Activated CD4-positive, CD25-positive, alpha-beta regulatory T cell treated with anti-CD3 and anti-CD28 coated beads, Interleukin-2, amount 50 U/mL, for 72 hours (primary cell): ENCODE data around the gene SPTSSB.

ENCODE experiments used
- DNase-seq: peaks from one replicate; pipeline ENCODE4 v3.0.0; 2021

SPTSSB gene

DNA sequence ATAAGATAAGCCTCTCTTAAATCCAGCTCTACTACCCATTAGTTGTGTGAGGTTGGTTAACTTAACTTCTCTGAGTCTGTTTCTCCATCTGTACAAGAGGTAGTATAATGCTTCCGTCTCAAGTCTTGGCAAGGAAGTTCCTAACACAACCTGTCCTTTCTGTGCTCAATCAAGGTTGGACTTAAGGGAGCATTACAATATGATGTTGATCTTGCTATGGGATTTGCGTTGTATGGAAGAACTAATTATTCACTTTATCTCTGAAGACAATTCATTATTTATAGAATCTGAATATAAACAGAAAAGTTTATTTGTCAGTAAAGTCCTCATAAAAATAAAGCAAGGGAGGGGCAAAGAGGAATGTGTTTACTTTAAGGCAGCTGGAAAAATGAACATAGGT lies 18.9 kb upstream of the SPTSSB start:
- DNase-seq, result no peak

DNA sequence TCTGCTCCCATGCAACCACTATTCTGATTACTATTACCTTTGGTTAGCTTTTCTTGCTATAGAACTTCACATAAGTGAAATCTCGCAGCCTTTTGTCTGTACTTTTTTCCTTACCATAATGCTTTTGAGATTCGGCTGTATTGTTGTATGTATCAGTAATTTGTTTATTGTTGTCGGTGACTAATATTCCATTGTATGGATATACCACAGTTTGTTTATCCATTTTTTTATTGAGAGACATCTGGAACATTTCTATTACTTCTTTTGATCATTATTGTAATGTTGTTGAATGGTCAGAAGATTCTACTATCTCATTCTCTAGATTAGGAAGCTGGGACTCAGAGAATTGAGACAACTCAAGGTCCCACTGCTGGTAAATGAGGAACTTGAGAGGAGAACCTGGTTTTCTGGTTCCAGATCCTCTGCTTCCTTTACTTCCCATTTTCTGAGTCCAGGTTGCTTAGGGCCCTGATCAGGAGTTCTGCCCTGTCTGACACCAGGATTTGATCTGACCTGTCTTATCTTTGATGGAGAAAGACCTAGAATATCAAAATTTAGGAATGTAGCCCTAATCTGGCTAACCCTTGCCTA lies 18.2 kb upstream of the SPTSSB start:
- no peak for DNase-seq

DNA sequence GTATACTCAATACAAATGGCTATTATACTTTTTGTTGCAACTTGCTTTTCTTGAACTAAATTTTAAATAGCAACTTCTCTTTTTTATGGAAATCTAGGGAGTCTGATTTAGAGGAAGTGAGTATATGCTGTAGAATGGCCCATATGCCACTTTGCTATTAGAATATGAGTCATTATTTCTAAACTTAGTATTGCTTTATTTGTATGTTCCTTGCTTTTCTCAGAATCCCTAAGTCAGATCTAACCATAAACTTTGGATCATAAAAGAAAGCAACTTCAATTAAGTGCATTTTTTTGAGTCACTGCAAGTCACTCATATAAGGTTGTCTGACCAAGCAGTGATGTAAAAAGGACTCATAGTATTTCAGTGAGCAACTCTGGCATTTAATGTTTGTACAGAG lies 17.5 kb upstream of the SPTSSB start:
- no peak for DNase-seq

DNA sequence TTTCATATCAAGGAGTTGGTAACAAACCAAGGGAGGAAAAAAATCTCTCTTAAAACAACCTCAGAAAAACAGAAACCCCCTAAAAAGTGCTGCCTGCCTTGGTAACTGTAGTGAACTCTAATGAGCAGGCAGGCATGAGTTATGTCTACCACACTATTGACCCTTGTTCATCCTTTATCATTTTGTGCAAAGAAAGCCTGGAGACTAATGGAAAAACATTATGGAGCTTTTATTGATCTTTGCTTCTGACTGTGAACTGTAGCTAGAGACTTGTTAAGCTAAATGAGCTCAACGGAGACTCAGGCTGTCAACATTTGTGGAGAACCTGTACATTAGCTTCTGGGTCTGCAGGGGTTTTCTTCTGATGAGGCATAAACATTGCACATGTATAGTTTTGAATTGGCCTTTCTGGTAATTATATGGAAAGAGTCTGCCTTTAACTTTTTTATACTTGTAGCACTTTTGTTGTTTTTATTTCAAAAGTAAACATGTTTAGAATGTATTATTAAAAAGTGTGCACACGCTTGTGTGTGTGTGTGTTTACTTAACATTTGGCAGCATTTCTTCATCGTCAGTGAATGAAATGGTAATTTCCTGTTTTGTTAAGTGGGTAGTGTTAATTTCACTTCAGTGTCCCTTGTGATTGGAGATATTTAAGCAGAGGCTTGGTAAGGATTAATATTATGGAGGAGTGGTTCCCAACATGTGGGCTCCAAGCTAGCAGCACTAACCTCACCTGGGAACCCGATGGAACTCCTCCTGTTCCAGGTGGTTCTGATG lies 15.9 kb upstream of the SPTSSB start:
- DNase-seq, result no peak

DNA sequence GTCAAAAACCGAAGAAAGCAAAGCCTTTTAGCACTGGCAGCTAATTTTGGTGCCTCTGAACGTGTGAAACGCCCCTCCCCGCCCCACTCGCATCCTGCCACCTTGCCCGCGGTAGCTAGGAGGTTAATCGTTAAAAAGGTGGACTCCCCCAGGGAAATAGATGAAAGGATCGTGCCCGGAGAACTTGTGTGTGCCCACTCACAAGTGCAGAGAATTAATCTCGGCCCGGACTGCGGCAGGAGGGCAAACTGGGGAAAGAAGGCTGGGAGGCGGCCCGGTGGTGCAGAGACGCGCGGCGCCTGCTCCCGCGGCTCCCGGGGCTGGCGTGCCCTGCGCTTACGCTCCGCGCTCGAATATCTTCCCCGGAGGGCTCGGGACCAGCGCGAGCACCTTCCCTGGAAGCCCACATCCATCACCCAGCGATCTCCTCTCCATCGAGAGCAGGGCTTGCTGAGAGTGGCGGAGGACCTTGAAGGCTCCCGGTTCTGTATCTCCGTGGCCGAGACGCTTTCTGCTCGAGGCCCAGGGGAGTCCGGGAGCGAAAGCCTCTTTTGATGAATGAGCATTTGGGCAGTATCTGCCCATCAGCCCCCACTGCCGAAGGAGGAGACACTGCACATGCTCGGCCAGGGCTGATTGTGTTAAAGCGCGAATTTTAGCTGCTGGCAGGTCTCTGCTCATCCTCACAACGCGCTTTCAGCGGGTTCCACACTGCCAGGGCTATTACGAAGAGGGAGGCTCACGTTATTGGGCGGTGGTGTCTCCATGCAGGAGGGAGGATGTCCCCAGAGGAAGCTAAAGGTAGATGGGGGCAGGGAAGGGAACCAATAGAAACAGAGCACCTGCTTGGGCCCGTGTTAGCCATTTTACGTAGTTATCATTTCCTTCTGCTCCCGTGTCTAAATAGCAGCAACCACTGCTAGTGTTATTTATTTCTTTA lies 1.3 kb upstream of the SPTSSB start:
- DNase-seq, result peak; percentile 33

DNA sequence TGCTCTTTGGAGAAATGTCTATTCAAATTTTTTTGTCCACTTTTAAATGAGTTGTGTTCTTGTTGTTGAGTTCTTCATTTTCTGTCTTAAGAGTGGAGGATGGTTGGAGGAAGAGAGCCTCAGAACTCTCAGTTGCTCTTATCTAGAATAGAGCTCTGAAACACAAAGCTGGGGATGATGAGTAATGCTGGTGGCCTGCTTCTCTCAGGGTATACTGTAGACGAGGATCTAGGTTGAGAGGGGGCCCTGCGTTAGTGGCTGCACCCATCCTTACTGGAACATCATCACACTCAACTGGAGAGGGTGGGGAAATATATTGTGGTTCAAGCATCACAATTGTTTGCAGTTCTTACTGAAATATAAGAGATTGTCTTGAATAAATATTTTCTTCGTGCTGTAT lies 1.8 kb downstream of the SPTSSB start:
- no peak for DNase-seq

DNA sequence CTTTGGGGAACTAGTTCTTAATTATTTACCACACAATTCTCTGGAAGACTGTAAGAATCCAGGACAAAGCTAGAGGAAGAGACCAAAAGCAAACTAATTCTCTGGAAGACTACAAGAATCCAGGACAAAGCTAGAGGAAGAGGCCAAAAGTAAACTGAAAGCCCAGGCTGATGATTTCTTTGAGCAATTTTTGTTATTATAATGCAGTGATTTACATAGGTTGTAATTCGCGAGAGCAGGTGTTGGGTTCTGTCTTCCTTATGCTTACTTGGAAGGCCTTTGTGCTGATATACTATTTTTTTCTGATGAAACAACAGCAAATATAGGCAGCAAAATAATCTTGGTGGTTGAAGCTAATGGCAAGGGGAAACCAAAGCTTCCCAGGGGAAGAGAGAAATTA lies 5.2 kb downstream of the SPTSSB start:
- no peak for DNase-seq

DNA sequence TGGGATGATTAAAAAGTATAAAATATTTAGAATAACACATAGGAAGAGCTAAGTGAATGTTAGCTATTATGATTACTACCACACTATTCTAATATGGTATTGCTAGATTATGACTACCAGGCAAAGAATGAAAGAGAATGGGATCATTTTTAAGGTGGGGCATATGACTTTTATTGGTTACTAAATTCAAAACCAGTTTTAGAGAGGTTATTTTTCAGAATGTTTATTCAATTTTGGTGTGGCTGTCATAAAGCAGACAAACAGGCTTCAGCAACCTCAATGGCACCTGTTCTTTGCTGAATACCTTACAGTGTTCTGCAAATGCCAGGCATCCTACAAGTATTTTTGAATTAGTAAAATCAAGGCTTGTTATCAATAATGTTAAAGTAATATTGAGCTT lies 12.8 kb downstream of the SPTSSB start:
- DNase-seq, result no peak

DNA sequence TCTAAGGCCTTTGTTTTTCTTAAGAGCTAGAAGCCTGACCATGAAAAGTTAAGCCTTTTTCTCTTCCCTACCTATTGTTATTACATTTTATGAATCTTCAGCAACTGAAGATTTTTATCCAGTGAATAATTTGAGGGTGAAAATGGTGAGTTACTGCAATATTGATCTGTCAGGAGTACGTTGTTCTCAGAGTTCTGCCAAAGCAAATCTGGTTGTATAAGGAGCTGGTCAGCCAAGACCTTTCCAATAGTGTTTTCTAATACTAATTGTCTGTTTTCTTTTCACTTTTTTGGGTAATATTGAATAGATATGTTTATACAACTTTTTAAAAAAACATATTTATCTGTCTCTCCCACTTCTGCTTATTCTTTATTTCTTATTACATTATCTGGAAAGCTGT lies 15.0 kb downstream of the SPTSSB start:
- DNase-seq, result no peak

DNA sequence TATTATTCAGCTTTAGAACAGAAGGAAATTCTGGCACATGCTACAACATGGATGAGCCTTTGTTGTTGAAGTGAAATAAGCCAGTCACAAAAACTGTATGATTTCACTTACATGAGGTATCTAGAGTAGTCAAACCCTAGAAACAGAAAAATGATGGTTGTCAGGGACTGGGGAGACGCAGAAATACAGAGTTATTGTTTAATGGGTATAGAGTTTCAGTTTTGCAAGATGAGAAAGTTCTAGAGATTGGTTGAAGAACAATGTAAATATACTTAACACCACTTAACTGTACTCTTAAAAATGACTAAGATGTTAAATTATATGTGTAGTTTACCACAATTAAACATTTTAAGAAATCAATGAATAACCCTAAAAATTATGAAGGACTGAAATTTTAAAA lies 15.8 kb downstream of the SPTSSB start:
- DNase-seq, result no peak

DNA sequence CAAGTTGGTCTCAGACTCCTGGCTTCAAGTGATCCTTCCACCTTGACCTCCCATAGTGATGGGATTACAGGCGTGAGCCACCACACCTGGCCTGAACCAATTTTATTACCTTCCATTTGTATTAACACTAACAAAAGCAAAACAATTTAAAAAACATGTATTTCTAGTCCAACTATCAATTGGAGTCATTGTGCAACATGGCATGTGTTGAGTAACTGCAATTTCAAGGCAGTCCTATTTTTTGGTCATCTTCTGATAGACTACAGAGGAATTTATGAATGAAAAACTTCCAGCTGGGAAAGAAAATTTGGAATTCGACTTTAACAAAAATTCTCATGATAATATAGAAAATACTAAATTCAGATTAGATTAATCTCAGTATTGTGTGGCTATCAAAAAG lies 16.8 kb downstream of the SPTSSB start:
- DNase-seq, result no peak

DNA sequence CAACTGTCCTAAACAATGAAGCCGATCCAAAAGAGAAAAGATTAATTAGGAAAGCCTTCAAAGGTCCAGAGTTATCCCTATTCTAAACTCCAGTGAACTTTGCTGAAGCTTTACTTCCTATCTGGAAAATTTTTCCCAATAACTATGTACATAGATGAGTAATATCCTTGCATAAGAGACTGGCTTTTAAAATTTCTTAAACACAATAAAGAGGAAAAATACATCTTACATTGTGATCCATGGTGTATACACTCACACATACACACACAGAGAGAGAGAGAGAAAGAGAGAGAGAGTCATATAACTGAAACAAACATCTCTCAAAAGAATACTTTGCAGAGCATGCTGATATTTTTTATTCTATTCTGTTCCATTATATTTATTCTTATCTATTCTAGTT lies 20.0 kb downstream of the SPTSSB start:
- no peak for DNase-seq

DNA sequence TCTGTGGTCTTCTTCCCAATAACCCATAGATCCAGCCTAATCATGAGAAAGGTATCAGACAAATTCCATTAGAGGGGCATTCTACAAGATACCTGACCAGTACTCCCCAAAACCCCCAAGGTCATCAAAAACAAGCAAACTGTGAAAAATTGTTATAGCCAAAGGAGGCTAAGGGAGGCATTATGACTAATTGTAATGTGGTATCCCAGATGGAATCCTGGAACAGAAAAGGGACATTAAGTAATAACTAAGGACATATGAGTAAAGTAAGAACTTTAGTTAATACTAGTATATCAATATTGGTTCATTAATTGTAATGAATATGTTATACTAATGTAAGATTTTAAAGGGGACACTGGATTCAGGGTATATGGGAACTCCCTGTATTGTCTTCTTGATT lies 20.4 kb downstream of the SPTSSB start:
- no peak for DNase-seq

DNA sequence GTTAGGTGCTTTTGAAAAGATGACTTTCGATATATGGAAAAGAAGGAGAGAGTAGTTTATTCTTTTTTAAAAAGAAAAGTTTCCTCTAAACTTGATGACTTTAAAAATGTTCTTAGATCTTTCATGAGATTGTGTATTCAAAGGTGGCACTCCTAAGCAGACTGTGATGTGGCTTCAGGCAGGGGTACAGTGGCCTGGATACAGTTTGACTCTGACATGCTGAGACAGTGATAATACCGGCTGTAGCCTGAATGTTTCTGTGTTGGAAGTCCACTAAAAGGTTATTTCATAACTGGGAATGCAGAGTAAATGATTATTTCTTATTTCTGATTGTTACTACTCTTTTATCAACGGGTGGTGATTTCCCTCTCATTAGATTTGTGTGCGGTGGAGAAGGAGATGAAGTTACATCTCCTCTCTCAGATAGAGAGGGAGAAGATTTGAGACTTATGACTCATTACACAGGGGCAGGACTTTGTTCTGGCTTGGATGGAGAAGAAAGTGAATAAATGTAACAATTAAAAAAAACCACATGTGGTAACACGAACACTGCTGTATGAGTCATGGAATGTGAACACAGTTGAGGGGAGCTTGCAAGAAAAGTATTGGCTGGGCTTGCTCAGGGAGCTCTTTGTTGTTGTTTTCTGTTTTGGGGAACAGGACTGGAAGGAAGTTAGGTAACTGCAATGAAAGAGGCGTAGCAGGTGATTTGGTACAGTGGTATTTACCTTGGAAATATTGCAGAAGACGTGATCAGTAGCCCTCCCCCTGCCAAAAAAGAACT lies 21.6 kb downstream of the SPTSSB start:
- DNase-seq, result no peak

DNA sequence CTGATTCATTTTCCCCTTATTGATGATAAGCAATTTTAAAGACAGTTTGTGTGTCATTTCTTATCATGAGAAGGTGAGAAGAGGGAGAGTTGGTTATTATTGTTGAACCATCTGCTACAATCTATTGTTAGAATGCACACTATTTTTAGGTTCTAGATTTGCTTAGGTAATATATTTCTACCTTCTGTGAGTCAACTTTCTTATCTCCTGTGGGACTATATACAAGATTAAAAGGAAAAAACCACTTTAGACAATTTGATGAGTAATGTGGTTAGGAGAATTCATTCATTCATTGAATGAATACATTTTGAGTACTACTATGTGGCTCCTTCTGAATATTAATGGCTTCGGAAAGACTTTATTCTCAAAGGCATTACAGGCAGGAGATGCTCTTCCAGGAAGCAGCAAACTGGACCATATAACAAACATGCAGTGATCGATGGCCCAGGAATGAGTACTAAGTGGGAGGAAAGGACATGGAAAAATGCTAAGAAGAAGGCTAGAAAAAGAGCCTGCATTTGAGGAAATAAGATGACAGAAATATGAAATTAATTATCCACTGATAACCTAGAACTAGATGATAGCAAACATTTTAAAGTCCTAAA lies 22.4 kb downstream of the SPTSSB start:
- no peak for DNase-seq

DNA sequence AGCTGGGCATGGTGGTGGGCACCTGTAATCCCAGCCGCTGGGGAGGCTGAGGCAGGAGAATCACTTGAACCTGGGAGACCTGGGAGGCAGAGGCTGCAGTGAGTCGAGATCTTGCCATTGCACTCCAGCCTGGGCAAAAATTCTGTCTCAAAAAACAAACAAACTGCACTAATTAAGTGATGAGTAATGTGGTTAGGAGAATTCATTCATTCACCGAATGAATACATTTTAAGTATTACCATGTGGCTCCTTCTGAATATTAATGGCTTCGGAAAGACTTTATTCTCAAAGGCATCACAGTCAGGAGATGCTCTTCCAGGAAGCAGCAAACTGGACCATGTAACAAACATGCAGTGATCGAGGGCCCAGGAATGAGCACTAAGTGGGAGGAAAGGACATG lies 23.6 kb downstream of the SPTSSB start:
- DNase-seq, result no peak

DNA sequence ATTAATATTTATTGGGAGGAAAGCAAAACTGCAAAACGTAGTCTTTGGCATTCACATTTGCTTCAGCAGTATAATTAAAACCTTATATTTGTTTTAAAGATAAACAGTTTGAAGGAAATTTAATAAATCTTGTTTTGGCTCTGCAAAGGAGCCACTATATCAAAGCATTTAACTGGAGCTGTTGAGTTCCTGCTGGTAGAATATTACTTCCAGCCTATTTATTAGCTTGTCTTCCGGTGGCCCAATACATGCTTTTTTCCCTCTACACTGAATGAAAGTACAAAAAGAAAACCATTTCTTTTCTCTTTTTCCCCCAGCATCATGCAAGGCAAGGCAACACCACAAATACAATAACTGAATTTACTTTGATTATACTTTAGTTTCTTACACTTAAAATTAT lies 26.3 kb downstream of the SPTSSB start:
- no peak for DNase-seq

DNA sequence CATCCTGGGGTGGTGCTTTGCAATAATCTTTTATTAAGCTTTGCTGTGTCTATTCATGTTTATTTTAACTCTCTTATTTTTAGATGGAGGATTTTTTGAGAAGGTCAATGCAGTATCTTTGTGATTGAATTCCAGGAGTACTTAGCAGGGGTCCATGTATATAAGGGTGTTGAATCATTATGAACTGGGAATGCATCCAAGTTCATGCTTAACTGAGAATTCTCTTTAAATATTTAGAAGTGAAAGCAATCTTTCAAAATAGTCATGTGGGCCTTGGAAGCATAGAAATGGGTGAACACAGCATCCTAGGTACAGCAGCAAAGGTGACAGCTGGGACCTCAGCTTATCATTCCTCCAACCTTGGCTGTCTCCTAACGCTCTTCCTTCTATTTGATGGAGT lies 27.3 kb downstream of the SPTSSB start:
- no peak for DNase-seq

DNA sequence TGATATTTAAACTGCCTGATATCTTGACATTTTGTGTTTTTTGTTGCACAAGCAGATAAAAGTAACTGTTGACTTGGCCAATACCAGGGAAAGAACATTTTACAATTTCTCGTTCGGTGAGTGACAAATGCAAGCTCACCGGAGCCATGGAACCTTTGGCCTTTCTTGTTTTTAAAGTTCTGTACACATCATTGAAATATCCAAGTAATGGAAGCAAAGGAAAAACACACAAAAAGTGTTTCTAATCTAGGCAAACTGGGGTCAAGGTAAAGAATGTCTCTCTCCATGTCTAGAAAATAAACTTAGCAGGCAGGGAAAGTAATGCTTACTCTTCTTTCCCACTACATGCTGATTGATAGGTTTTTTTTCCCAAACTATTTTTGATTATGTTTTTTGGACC lies 27.8 kb downstream of the SPTSSB start:
- no peak for DNase-seq

DNA sequence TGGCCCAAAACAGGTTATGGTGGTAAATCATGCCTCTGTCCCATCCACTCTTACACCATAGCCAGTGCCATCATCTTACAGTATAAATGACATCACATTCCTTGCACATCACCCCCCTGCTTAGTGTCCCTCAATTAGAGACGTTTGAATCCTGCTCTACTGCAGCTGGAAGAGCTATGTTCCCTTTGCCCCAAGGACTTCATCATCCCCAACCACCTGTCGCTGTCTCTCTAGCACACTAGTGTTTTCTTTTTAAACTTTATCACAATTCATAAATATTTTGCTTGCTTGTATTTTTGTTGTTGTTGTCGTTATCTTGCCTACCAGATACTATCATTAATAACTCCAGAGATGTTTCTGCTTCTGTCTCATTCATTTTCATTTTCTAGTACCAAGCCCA lies 28.7 kb downstream of the SPTSSB start:
- DNase-seq, result no peak

DNA sequence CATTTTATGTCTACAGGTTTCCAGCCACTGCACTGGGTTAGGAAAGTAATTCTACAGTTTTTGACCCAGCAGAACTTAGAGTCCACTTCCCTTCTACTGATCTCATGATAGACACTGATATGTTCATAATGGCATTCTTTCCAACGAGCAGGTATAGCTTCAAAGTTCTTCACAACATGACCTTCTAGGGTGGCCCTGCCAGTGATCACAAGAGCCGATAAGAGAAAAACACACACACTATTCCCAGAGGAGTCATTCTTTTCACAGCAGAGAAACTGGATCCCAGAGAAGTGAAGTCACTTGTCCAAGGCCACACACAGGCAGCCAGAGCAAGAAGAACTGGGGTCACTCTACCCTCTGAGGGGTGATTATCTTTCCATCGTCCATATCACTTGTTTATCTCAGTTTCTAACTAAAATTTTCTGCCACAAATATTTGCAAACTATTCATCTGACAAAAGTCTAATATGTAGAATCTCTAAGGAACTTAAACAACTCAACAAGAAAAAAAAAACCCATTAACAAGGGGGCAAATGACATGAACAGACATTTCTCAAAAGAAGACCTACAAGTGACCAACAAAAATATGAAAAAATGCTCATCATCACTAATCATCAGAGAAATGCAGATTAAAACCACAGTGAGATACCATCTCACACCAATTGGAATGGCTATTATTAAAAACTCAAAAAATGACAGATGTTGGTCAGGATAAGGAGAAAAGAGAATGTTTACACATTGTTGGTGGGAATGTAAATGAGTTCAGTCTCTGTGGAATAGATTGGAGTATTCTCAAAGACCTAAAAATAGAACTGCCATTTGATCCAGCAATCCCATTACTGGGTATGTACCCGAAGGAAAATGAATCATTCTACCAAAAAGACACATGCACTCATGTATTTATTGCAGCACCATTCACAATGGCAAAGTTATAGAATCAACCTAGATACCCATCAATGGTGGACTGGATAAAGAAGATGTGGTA lies 31.5 kb downstream of the SPTSSB start:
- DNase-seq, result no peak
